ENCODE results near the gene BRD3.

- TF ChIP-seq, protein P1, sequence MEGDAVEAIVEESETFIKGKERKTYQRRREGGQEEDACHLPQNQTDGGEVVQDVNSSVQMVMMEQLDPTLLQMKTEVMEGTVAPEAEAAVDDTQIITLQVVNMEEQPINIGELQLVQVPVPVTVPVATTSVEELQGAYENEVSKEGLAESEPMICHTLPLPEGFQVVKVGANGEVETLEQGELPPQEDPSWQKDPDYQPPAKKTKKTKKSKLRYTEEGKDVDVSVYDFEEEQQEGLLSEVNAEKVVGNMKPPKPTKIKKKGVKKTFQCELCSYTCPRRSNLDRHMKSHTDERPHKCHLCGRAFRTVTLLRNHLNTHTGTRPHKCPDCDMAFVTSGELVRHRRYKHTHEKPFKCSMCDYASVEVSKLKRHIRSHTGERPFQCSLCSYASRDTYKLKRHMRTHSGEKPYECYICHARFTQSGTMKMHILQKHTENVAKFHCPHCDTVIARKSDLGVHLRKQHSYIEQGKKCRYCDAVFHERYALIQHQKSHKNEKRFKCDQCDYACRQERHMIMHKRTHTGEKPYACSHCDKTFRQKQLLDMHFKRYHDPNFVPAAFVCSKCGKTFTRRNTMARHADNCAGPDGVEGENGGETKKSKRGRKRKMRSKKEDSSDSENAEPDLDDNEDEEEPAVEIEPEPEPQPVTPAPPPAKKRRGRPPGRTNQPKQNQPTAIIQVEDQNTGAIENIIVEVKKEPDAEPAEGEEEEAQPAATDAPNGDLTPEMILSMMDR (conservative IDR thresholded peaks at IDR 0.05; ENCODE audit: low read length) = no peak
- no peak for TF ChIP-seq EZH2phosphoT487 (IDR thresholded peaks at IDR 0.05; ENCODE audit: borderline replicate concordance, low read depth, low read length)
Observed at GRCh38 chr9:134004131-134004873, 63.5 kb downstream of the BRD3 start.
